A549 (cell line): Measurements from ENCODE around the gene CTNNA3.

Source experiments
- CBX8 ChIP-seq: fragments of 200-600 bp; sonication (generic); IDR thresholded peaks from 2 replicates; pipeline ENCODE4 v1.6.1; 2016
- CEBPB ChIP-seq, 2 experiments: fragments of >200 bp in 1 of 2; sonication (Bioruptor Twin) in 1 of 2; formaldehyde crosslinking in 1 of 2; IDR thresholded peaks; 2 replicates each; pipeline ENCODE4 v1.6.1; 2012 to 2016
- CTCF ChIP-seq: fragments of >200 bp; sonication (Bioruptor Twin); formaldehyde crosslinking; IDR thresholded peaks from 3 replicates; pipeline ENCODE4 v1.5.1; 2016
- EP300 ChIP-seq, 2 experiments: fragments of >200 bp; sonication (Bioruptor Twin); formaldehyde crosslinking; IDR thresholded peaks; 2 replicates in 1 of 2; 3 replicates in 1 of 2; pipeline ENCODE4 v1.6.1; 2016 to 2017
- GATA3 ChIP-seq: IDR thresholded peaks from 2 replicates; pipeline ENCODE4 v1.6.1; 2012; ENCODE audit warnings: borderline replicate concordance
- KDM5A ChIP-seq: fragments of 200-600 bp; sonication (generic); IDR thresholded peaks from 2 replicates; pipeline ENCODE4 v1.6.1; 2016; ENCODE audit warnings: antibody characterized with exemption, mild to moderate bottlenecking
- MAX ChIP-seq: IDR thresholded peaks from 2 replicates; pipeline ENCODE4 v1.6.1; 2012
- MAZ ChIP-seq: fragments of 150-350 bp; IDR thresholded peaks from 2 replicates; pipeline ENCODE4 v1.6.1; 2014; ENCODE audit warnings: antibody characterized with exemption, low read depth, low read length, borderline replicate concordance
- MYC ChIP-seq: IDR thresholded peaks from 2 replicates; pipeline ENCODE4 v1.6.1; 2012; ENCODE audit warnings: mild to moderate bottlenecking, inconsistent platforms, low read length, improper control_type of control experiment, borderline replicate concordance
- POLR2A ChIP-seq: IDR thresholded peaks from 2 replicates; pipeline ENCODE4 v1.6.1; 2012; ENCODE audit warnings: mild to moderate bottlenecking, low read length
- REST ChIP-seq: fragments of 200-600 bp; sonication (generic); IDR thresholded peaks from 2 replicates; pipeline ENCODE4 v1.6.1; 2016; ENCODE audit warnings: antibody characterized with exemption, mild to moderate bottlenecking, moderate library complexity
- USF2 ChIP-seq: fragments of 450-650 bp; IDR thresholded peaks from 2 replicates; pipeline ENCODE4 v1.6.1; 2014; ENCODE audit warnings: antibody characterized with exemption
- ZC3H11A ChIP-seq: fragments of 450-650 bp; IDR thresholded peaks from 2 replicates; pipeline ENCODE4 v1.6.1; 2014; ENCODE audit warnings: antibody characterized with exemption, mild to moderate bottlenecking

- TF ChIP-seq CTCF (no peak), MAX (no peak), REST (no peak), POLR2A (no peak), EP300 (IDR thresholded peaks at IDR 0.05) (no peak), CEBPB (IDR thresholded peaks at IDR 0.05) (no peak), USF2 (no peak), KDM5A (no peak), MAZ (no peak), CBX8 (no peak), GATA3 (no peak), ZC3H11A (no peak), MYC (no peak)
Measured at GRCh38 chr10:67733511-67733910, 37.5 kb upstream of the CTNNA3 start.
